ENCODE measurements around the gene XCL1.
"Not testable (repeated sequence)": the region's sequence is repeated elsewhere in the genome, so short reads cannot be mapped to it uniquely, and the experiment has no call there.

XCL1 gene

DNA sequence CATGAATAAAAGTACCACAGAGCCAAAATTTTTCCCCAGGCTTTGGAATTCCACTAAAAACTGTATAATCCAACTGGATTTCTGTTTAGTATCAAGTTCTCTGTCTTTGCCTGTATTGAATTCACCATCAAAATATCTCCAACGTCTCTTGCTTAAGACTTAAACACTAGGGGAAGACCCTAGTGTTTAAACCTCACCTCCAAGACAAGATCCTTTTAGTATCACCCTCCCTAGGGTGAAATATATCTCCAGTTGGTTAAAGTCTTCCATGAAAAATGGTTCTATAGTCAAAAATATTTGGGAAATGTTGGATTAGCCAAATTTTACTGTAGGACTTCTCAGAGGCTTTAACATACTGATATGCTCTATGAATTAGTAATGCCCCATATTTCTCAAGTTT lies 8.1 kb upstream of the XCL1 start:
- DNase-seq: no peak

DNA sequence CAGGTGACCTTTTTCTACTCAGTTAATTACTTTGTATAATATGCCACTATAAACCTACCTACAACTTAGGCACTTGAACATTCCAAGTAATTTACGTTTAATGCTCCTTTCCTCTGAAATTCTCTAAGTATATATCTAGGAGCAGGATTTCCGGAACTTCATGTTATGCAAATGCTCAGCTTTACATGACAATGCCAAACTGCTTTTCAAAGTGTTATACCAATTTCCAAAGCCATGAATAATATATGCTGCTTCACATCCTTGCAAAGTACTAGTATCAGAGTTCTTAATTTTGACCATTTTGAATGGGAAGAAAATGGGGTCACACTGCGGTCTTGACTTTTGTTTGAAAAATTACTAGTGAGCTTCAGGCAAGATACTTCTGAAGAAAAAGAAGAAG lies 5.8 kb upstream of the XCL1 start:
- DNase-seq: no peak

DNA sequence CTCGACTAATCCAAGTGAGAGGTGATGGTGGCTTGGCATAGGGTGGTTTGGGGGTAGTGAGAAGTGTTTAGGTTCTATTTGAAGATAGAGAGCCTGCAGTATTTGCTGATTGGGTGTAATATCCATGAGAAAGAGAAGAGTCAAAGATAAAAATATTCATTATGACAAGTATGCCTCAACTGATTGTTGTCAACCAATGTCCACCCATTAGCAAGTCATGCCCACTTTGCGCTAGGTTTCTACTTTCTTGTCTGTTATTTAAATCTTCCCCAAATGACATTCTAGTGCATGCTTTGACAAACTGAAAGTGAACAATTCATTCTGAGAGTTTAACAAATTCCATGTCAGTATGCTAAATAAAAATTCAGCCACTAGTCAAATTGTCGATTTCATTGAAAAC lies 3.8 kb upstream of the XCL1 start:
- no peak for DNase-seq

DNA sequence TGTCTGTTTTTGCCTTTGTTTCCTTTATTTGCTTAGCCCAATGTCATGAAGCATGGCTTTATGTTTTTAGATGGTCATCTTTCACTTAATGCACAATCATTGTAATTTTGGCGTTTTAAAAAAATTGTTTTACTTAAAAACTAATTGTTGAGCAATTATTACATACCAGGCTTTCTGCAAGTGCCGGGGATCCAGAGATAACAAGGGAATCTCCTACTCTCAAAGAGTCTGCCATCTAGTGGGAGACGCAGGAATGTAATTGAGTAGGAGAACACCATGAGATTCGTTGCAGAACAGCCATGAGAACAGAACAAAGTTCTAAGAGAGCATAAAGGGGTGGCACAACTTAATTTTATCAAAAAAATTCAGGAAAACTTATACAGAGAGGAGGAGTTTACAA lies 2.2 kb upstream of the XCL1 start:
- peak; percentile 42 for DNase-seq

DNA sequence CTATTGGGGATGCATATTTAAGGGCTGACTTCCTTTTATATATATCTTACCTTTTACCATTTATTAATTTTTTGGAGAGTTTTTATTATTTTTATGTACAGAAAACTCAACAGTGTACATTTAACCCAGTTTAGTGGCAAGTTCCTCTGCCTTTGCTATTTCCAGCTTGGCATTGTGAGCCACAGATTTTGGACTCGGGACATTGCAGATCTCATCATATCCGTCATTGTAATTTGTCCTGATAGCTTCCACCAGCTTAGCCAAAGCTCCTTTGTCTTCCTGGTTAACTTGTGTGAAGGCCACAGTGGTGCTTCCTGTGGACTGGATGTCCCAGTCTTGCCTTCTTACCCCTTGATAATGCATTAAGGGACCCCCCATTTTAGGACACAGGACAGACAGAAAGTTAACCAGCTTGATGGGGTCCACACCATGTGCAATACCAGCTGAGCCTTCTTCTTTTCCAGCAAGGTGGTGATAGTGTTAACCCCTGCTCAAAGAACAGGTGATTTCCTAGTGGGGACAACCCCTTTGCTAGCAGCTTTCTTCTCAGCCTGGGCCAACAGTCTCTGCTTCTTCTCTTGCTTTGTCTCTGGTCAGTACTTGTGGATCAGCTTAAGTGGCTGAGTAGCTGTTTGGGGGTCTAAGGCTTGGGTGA lies 2.3 kb downstream of the XCL1 start:
- not testable (repeated sequence) for DNase-seq

DNA sequence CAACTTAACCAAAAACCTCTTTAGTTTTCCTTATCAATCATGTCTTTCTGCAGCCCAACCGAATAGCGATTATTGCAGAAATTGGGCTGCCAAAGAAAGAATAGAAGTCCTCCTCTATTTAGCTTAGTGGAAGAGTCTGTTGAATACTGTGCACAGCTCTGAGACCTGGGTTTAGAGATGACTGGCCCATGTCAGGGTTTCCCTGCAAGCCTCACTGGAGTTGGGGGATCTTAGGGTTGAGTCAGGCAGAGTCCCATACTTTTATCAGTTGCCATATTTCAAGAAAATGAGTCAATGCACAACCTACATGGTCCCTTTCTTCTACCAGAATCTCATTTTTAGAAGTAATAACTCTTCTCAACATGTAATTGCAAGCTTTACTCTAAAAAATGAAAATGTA lies 3.9 kb downstream of the XCL1 start:
- DNase-seq: not testable (repeated sequence)

DNA sequence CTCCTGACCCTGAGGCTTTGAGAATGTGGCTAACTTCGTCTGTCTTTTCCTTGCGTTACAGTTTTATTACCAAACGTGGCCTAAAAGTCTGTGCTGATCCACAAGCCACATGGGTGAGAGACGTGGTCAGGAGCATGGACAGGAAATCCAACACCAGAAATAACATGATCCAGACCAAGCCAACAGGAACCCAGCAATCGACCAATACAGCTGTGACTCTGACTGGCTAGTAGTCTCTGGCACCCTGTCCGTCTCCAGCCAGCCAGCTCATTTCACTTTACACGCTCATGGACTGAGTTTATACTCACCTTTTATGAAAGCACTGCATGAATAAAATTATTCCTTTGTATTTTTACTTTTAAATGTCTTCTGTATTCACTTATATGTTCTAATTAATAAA lies 4.6 kb downstream of the XCL1 start:
- not testable (repeated sequence) for DNase-seq

DNA sequence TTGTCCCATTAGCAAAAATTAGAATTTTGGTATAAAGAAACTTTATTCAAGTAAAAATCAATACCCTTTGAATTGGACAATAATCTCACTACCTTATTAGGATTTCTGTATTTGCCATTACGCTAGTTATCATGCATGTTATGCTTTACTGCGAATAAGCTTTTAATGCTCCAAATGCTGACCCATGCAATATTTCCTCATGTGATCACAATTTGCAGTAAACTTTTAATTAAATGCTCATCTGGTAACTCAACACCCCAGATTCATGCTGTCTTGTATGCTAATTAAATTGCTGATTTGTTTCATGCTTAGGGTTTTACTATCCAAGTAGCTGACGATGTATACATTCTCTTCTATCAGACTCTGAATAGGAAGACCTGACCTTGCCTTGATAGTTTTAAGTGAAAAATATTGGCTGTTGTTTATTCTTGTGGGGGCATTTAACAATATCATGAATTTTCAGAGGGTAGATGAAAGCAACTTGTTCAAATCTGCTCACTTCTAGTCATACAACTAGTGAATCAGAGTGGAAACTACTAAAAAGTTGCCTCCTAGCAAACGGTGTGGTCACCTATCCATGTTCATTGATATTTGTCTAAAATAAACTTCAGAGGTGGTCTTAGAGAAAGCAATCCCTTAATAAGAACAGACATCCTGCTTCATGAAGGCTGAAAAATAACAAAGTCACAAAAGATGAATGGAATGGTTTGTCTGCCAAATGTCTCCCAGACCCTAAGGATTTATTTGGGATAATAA lies 5.6 kb downstream of the XCL1 start:
- DNase-seq: no peak

DNA sequence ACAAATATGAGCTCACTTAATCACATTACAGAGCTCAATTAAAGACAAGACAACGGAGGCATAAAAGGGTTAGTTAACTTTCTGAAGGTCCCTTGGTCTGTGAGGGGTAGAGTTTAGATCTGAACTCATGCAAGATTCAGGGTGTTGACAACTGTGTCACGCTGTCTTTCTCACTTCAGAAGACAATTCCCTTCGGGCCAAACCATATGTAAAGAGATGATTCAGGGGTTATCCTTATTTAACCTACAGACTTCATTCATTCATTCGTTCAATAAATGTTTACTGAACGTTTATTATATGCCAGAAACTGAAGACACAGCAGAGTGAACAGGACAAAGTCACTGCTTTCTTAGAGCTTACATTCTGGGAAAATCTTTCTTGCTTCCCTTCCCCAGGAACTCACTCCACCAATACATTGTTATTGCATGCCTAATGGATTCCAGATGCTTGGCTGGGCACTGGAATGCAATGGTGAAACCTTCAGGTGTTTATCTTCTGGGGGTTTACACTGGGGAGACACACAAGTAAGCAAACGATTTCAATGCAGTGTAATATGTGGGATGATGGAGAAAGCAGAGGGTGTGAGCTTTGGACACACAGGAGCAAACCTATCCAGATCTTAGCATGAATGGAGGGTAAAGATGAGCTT lies 6.4 kb downstream of the XCL1 start:
- DNase-seq: peak; percentile 70

DNA sequence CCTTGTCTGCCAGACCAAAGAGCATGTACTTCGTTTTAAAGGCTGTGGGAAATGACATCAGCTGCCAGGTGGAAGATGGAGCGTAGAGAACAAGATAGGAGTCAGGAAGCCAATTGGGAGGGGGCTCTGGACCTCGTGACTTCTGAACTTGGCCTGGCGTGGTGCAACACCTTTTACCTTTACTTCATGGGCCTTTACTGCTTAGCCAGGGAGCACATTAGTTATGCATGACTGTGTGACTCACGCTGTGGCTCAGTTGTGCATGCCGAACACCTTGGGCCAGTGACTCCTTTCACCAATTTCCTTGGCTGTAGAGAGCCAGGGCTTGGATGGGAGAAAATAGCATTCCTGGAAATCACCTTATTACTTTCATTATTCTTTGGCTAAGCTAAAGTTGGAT lies 7.2 kb downstream of the XCL1 start:
- no peak for DNase-seq

DNA sequence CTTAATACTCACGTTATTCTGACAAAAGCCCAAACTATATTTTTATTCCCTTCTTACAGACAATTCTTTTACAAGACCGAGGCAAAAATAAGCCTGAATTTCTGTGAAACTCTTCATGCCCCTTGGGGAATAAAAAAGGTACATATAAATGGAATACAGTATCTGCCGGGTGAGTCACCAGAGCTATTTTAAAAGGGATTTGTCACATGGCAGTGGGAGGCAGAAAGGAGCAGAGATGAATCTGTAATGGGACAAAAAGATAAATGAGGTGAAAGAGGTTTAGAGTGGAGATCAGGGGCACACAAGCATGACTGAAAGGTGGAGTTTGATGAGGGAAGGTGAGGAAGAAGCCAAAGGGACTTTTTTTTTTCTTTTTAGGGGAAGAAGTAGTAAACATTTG lies 8.8 kb downstream of the XCL1 start:
- peak; percentile 56 for DNase-seq

DNA sequence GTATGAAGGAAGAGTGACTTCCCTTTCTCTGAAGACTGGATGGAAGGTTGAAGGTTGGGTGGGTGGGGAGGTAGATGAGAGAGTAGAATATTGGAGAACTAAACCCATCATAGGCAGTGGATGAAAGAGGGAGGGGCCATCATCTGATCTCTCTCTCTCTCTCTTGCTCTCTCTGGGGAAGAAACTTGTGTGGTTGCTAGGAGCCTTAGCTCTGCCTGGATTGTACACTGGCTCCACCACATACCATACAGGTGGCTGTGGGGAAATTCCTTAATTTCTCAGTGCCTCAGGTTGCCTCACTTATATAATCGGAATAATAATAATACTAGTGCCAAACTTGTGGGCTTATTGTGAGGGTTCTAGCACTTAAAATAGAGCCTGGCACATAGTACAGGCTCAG lies 9.5 kb downstream of the XCL1 start:
- DNase-seq: no peak

DNA sequence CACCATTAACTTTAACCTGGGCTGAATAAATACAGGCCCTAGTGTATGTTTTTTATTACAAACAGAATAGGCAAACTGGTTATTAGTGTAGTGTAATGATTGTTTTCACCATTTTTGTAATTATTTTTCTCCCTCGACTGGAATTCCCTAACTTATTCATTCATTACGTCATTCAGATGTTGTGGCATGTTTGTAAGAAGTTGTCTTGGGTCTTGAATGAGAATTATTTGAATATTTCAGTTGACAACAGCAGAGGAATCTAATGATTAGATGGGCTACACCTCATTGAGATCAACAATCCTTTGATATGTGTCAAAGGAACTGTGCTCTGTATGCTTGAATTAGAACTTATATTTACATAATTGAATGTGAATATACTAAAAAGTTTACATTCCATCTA lies 12.8 kb downstream of the XCL1 start:
- DNase-seq: no peak

DNA sequence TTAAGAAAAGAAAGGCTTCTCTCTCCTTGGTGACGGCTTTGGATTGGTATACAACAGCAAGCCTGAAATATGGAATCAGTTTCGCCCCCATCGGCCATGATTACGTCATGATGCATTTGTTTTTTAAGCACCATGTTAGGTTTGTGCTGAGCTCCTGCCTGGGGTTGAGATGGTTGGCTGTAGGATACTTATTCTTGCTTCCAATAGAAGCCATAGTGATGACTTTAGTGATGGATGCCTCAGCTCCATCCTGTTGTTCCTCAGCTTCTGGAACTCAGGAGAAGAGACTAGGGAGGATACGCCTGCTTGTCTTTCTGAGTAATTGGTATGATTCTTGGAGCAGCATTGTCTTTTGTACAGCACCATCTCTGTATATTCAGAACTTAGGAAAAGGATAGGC lies 14.7 kb downstream of the XCL1 start:
- no peak for DNase-seq

DNA sequence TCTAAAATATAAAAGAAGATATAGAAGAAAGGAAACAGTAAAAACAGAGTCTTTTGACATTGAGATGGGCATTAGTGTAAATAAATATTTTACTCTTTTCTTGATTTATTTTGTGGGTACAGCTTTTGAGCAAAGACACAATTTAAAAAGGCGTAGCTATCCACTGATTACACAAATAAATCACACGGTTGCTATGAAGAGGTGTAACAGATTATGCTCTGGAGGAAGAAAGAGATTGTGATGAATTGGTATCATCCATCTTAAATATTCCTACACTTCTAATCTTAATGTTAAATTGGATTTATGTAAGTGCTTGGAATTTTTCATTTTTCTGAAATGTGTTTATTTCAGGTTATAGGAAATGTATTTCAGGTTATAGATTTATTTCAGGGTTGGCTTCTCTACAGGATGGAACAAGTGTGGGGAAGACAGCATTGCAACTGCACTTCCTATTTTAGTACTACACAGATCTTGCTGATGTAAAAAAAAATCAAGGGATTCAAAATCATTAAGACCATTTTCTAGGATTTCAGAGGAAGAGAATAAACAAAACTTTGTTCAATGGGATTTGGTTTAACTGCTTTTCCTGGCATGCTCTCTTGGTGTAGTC lies 15.3 kb downstream of the XCL1 start:
- DNase-seq: no peak

DNA sequence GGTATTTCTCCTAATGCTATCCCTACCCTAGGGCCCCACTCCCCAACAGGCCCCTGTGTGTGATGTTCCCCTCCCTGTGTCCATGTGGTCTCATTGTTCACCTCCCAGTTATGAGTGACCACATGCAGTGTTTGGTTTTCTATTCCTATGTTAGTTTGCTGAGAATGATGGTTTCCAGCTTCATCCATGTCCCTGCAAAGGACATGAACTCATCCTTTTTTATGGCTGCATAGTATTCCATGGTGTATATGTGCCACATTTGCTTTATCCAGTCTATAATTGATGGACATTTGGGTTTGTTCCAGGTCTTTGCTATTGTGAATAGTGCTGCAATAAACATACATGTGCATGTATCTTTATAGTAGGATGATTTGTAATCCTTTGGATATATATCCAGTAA lies 19.0 kb downstream of the XCL1 start:
- DNase-seq: not testable (repeated sequence)

DNA sequence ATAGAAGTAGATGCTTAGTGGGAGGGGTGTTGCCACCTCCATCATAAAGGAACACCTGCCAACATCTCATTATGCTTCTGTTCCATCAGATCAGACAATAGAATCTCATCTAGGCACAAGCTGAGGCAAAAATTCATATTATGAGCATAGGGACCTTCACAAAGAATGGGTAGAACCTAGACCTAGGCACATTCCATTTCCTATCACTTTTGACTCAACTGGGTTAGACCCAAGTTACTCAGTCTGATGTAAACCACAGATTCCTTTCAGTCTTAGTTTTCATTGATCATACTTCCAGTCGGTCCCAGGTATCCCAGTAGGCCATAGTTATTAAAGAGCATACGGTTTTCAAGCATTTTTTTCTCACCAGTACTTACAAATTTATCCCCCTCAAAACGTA lies 21.7 kb downstream of the XCL1 start:
- DNase-seq: no peak

DNA sequence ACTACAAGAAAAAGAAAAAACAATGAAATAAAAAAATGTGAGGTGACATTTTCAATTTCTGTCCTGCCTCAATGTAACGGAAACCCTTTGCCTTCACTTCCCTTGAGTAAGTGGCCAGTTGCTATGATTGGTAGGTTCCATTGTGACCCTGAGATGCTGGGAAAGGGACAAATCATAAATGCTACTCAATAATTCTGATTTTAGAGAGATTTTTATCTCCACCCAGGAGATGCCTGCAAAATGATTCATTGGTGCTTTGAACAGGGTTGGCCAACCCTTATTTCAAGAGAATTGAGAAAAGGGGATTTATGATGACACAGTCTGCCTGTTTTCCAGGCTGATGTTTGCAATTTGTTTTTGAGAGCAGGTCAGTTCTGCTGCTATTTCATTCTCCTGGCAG lies 22.5 kb downstream of the XCL1 start:
- DNase-seq: no peak

DNA sequence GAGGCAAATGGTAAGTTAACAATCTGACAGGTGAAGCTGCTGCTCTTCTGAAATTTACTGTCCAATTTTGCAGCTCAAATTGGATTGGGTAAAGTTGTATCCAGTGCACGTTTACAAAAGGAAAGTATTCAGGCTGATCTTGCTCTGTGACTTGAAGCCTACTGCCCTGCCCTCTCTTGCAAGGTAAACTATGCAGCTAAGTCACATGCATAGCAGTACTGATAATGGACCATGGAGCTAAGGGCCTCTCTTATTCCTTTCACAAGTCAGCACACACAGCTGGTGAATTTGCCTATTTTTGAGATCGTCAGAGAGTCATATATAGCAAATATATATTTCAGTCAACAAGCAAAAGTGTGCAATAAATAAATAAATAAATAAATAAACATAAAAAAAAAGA lies 23.2 kb downstream of the XCL1 start:
- no peak for DNase-seq

DNA sequence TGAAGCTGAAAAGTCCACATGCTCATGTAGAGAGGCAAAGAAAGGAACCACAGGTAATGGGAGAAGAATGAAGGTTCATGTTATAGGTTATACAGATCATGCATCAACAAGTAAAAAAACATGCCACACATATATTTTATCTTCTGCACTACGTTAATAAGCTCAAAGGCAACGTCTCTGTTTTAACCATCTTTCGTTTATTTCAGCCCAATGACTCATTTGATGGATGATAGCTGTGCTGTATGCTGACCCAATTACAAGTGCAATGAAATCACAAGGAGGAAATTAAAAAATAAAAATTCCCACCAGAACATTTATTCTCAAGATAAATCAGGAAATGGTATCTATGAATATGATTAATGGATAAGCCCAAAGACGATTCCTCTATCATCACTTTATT lies 24.6 kb downstream of the XCL1 start:
- no peak for DNase-seq

DNA sequence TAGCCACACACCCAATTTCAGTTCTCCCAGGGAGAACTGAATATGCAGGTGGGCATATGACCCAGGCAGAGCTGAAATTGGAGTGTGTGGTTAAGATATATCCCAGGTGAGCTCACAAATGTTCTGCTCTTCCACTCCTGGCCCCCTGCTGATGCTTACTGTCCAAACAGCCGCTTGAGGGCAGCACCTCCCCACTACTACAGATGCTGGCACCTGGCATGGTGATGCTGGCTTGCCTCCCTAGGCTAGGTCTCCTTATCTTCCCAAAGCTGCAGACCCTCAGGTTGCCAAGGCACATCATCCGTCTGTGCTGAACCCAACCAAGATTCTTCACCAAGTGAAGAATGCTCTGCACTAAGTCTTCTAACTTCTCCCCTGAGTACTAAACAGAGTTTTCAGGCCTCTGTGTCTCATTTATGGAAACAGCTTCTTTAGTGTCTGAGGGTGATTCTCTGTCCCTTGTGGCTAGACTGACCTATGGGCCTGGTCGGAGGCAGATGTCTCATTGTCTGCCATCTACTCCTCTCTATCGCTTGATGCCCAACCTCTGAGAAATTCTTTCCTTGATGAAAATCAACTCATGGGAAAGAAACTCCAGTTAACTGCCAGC lies 27.2 kb downstream of the XCL1 start:
- DNase-seq: peak; percentile 57

DNA sequence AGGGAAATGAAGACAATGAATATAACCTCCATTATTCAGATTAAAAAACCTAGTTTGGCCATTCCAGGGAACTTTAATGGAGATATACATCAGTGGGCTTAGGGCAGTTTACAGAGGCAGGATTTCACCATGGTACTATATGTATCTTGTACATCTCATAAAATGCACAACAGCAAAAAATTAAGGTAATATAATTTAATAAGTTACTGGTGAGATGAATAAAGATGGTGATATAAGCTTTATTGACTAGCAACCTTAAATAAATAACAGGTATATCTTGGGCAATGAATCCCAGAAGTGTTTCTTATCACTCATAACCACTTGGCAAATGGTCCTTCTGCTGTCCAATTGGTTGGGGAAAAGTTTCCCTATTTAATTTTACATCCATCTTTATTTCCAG lies 29.0 kb downstream of the XCL1 start:
- DNase-seq: no peak

DNA sequence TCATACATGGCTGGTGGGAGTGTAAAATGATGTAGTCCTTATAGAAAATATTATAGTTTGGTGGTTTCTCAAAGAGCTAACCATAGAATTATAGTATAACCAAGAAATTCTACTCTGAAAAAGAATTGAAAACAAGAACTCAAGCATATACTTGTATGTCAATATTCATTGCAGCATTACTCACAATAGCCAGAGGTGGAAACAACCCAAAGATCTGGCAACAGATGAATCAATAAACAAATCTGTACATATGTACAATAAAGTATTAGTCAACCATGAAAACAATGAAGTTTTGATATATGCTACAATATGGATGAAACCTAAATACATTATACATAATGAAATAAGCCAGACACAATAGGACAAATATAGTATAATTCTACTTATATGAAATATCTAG lies 29.7 kb downstream of the XCL1 start:
- no peak for DNase-seq

All from fibroblast of skin of right biceps (primary cell).